22Rv1 (cell line): Measurements from ENCODE around the gene DEPDC1B.

ENCODE experiments used
- CTCF ChIP-seq: fragments of 450-650 bp; IDR thresholded peaks from 2 replicates; pipeline ENCODE4 v1.5.1; 2017; ENCODE audit warnings: mild to moderate bottlenecking
- ZFX ChIP-seq: fragments of 450-650 bp; IDR thresholded peaks from 2 replicates; pipeline ENCODE4 v1.6.1; 2017; ENCODE audit warnings: antibody characterized with exemption, borderline replicate concordance

- TF ChIP-seq CTCF (no peak), ZFX (no peak)
These were observed 123.5 kb downstream of the DEPDC1B start for GRCh38 chr5:60576425-60576824.
